ENCODE results near the gene CEP128. TPM values are rescaled to one million over a fixed set of nuclear protein-coding genes. Genes with fewer than 3 reads are reported as not detected.

CEP128 gene
- total RNA-seq, 1 donor: 5.4 TPM

DNA sequence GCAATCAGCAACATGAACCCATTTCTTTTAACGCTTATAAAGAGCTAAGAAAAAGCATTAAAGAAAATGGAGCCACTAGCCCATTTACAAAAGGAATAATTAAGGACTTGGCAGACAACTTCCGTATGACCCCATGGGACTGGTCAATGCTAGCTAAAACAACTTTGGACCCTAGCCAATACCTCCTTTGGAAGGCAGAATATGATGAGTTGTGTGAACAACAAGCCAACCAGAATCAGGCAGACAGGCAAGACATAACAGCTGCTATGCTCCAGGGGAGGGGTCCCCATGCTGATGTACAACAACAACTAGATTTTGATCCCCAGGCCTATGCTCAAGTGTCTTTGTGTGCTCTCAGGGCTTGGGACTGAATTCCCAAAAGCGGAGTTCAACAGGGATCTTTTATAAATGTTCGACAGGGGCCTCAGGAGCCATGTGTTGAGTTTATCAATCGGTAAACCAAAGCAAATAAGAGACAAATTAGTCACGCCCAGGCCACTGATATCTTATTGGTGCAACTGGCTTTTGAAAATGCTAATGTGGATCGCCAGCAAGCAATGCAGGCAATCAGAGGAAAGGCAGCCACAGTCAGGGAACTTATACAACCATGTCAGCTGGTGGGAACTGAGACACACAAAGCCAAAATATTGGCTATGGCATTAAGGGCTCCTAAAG lies 475.9 kb downstream of the CEP128 start:
- no peak overlapping the region for H3K27ac ChIP-seq (ENCODE audit: low read depth, low read length)
- DNase-seq (ENCODE audit: insufficient read length, low spot score, missing footprints): no peak
- H3K79me2 ChIP-seq (ENCODE audit: insufficient read depth, low read length): no peaks in the 10 kb centered on the region
- no peak overlapping the region for H2AFZ ChIP-seq (ENCODE audit: low read length)
- H3K9me3 ChIP-seq (ENCODE audit: low read depth, low read length): no peaks in the 10 kb centered on the region
- no peak overlapping the region for H3K4me3 ChIP-seq (ENCODE audit: insufficient read depth, low read length)
- H4K20me1 ChIP-seq (ENCODE audit: insufficient read depth, low read length): no peaks in the 10 kb centered on the region
- no peaks in the 10 kb centered on the region for H3K4me1 ChIP-seq (ENCODE audit: insufficient read depth, low read length)
- no peak for TF ChIP-seq CTCF (IDR thresholded peaks at IDR 0.05; ENCODE audit: extremely low read depth, low read depth, low read length)
- no peak overlapping the region for H3K4me2 ChIP-seq (ENCODE audit: insufficient read depth, low read length)
- no peaks in the 10 kb centered on the region for H3K27me3 ChIP-seq (ENCODE audit: insufficient read depth, low read length)
- H3K36me3 ChIP-seq (ENCODE audit: insufficient read depth, low read length): no peaks in the 10 kb centered on the region

GRCh38 chr14:80464531-80465149 lies 476.9 kb downstream of the CEP128 start:
- Histone ChIP-seq H3K36me3 (ENCODE audit: insufficient read depth, low read length) (no peaks in the 10 kb centered on the region), H3K27ac (ENCODE audit: low read depth, low read length) (no peak overlapping the region), H3K27me3 (ENCODE audit: insufficient read depth, low read length) (no peaks in the 10 kb centered on the region), H3K4me1 (ENCODE audit: insufficient read depth, low read length) (no peaks in the 10 kb centered on the region), H3K4me3 (ENCODE audit: insufficient read depth, low read length) (no peak overlapping the region), H3K79me2 (ENCODE audit: insufficient read depth, low read length) (no peaks in the 10 kb centered on the region), H3K9me3 (ENCODE audit: low read depth, low read length) (no peaks in the 10 kb centered on the region), H4K20me1 (ENCODE audit: insufficient read depth, low read length) (no peaks in the 10 kb centered on the region), H2AFZ (ENCODE audit: low read length) (no peak overlapping the region), H3K4me2 (ENCODE audit: insufficient read depth, low read length) (no peak overlapping the region)
- no peak for TF ChIP-seq CTCF (IDR thresholded peaks at IDR 0.05; ENCODE audit: extremely low read depth, low read depth, low read length)
- DNase-seq (ENCODE audit: insufficient read length, low spot score, missing footprints): no peak

DNA sequence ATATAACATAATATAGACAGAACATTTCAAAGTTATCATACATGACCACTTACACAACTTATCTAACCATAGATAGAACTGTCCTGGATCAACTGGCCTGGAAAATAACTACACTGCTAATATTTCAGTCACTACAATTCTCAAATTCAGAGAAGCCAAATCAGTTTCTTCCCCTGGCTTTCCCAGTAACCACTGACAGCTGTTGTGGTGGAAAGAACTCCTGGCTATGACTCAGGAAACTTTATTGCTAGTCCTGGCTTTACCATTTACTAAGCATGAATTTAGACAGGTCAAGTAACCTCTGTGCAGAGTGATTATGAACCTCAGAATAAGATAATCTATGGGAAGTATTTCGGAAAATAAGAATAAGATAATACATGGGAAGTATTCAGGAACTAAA lies 485.3 kb downstream of the CEP128 start:
- Histone ChIP-seq H3K4me3 (ENCODE audit: insufficient read depth, low read length) (no peak overlapping the region), H3K36me3 (ENCODE audit: insufficient read depth, low read length) (no peaks in the 10 kb centered on the region), H3K27ac (ENCODE audit: low read depth, low read length) (no peak overlapping the region), H3K4me1 (ENCODE audit: insufficient read depth, low read length) (no peaks in the 10 kb centered on the region), H3K4me2 (ENCODE audit: insufficient read depth, low read length) (no peak overlapping the region), H3K27me3 (ENCODE audit: insufficient read depth, low read length) (no peaks in the 10 kb centered on the region), H2AFZ (ENCODE audit: low read length) (no peak overlapping the region), H4K20me1 (ENCODE audit: insufficient read depth, low read length) (no peaks in the 10 kb centered on the region), H3K79me2 (ENCODE audit: insufficient read depth, low read length) (no peaks in the 10 kb centered on the region), H3K9me3 (ENCODE audit: low read depth, low read length) (no peaks in the 10 kb centered on the region)
- no peak for DNase-seq (ENCODE audit: insufficient read length, low spot score, missing footprints)
- TF ChIP-seq CTCF (IDR thresholded peaks at IDR 0.05; ENCODE audit: extremely low read depth, low read depth, low read length): no peak

- no peak for DNase-seq (ENCODE audit: insufficient read length, low spot score, missing footprints)
- Histone ChIP-seq H3K36me3 (ENCODE audit: insufficient read depth, low read length) (no peaks in the 10 kb centered on the region), H3K4me3 (ENCODE audit: insufficient read depth, low read length) (no peak overlapping the region), H2AFZ (ENCODE audit: low read length) (no peak overlapping the region), H4K20me1 (ENCODE audit: insufficient read depth, low read length) (no peaks in the 10 kb centered on the region), H3K4me1 (ENCODE audit: insufficient read depth, low read length) (no peaks in the 10 kb centered on the region), H3K27me3 (ENCODE audit: insufficient read depth, low read length) (no peaks in the 10 kb centered on the region), H3K9me3 (ENCODE audit: low read depth, low read length) (no peaks in the 10 kb centered on the region), H3K79me2 (ENCODE audit: insufficient read depth, low read length) (no peaks in the 10 kb centered on the region), H3K4me2 (ENCODE audit: insufficient read depth, low read length) (no peak overlapping the region), H3K27ac (ENCODE audit: low read depth, low read length) (no peak overlapping the region)
- no peak for TF ChIP-seq CTCF (IDR thresholded peaks at IDR 0.05; ENCODE audit: extremely low read depth, low read depth, low read length)
These were observed 486.5 kb downstream of the CEP128 start for GRCh38 chr14:80455031-80455430.
